Gastroesophageal sphincter (tissue), 4 donors: ENCODE results near the gene COQ7. TPM values are rescaled to one million over a fixed set of nuclear protein-coding genes. Genes with fewer than 3 reads are reported as not detected.

Experiments
- ATAC-seq: fragments of 150-250 bp; one replicate; pipeline ENCODE4 v1.9.1; 2016; ENCODE audit warnings: mild to moderate bottlenecking, moderate library complexity
- H3K27ac ChIP-seq, 4 donors: fragments of 200-600 bp; sonication (generic) in 3 of 4; 1 replicate in 3 of 4; 2 replicates in 1 of 4; pipeline ENCODE4 v1.5.1; 2016 to 2019
- H3K27me3 ChIP-seq: fragments of 200-600 bp; sonication (generic); one replicate; pipeline ENCODE4 v1.5.1; 2019
- H3K36me3 ChIP-seq, 2 donors: fragments of 200-600 bp; sonication (generic); one replicate each; pipeline ENCODE4 v1.5.1; 2019; ENCODE audit warnings: control low read depth in 1 of 2
- H3K4me1 ChIP-seq, 3 donors: fragments of 200-600 bp; sonication (generic); 1 replicate in 2 of 3; 2 replicates in 1 of 3; pipeline ENCODE4 v1.5.1; 2016 to 2019; ENCODE audit warnings: control low read depth in 2 of 3
- H3K4me3 ChIP-seq, 2 donors: fragments of 200-600 bp; sonication (generic); one replicate each; pipeline ENCODE4 v1.5.1; 2019; ENCODE audit warnings: mild to moderate bottlenecking in 1 of 2, moderate library complexity in 1 of 2
- H3K9me3 ChIP-seq, 3 donors: fragments of 200-600 bp; sonication (generic); one replicate each; pipeline ENCODE4 v1.5.1; 2017 to 2019; ENCODE audit warnings: control low read depth in 2 of 3
- CTCF ChIP-seq, 4 experiments: fragments of 200-600 bp in 2 of 4; fragments of 450-650 bp in 2 of 4; sonication (generic) in 1 of 4; IDR thresholded peaks; one replicate each; pipeline ENCODE4 v1.5.1; 2017 to 2019; ENCODE audit warnings: antibody characterized with exemption in 4 of 4, mild to moderate bottlenecking in 2 of 4, moderate library complexity in 2 of 4
- EP300 ChIP-seq: sonication (generic); formaldehyde crosslinking; IDR thresholded peaks from one replicate; pipeline ENCODE4 v1.6.1; 2017; ENCODE audit warnings: antibody characterized with exemption, mild to moderate bottlenecking
- POLR2A ChIP-seq, 2 donors: fragments of 450-650 bp; IDR thresholded peaks; one replicate each; pipeline ENCODE4 v1.6.1; 2017; ENCODE audit warnings: antibody characterized with exemption in 2 of 2, mild to moderate bottlenecking in 2 of 2, moderate library complexity in 1 of 2
- POLR2AphosphoS5 ChIP-seq: sonication (generic); formaldehyde crosslinking; IDR thresholded peaks from one replicate; pipeline ENCODE4 v1.6.1; 2017; ENCODE audit warnings: antibody characterized with exemption
- WGBS, 2 donors: methylation state at CpG; one replicate each; pipeline ENCODE4 v1.1.5; 2018; ENCODE audit warnings: low coverage in 1 of 2; 5-methylcytosine and 5-hydroxymethylcytosine counted together
- total RNA-seq, 4 donors: library from RNA; depleted of rRNA; stranded (reverse); fragments of >200 nt; gene quantifications; one replicate each; pipeline ENCODE4 v1.1.0, GENCODE V29; 2016

COQ7 gene
- total RNA-seq, 4 donors from 2014 or later, result 28.9 to 37.8 (median 34.3) TPM

GRCh38 chr16:19095654-19096053 lies 28.2 kb downstream of the COQ7 start:
- no peak overlapping the region for H3K27ac ChIP-seq
- no peaks in the 10 kb centered on the region for H3K36me3 ChIP-seq
- ATAC-seq, result no peak
- no peaks in the 10 kb centered on the region for H3K4me1 ChIP-seq
- H3K9me3 ChIP-seq, result peaks cover 0 to 7% (median 0%) of the 10 kb centered on the region in 3 donors
- TF ChIP-seq POLR2AphosphoS5 (no peak), CTCF (IDR thresholded peaks at IDR 0.05) (no peak), EP300 (no peak), POLR2A (IDR thresholded peaks at IDR 0.05) (no peak)
- no peaks in the 10 kb centered on the region for H3K27me3 ChIP-seq
- H3K4me3 ChIP-seq, result no peak overlapping the region
- 61 to 74% methylated on average over 4 to 5 of the region's 5 CpGs for WGBS, 2 donors

GRCh38 chr16:19098173-19098572 lies 30.8 kb downstream of the COQ7 start:
- Histone ChIP-seq H3K27ac (no peak overlapping the region), H3K27me3 (no peaks in the 10 kb centered on the region), H3K9me3 (peaks cover 0 to 7% (median 0%) of the 10 kb centered on the region in 3 donors), H3K4me3 (no peak overlapping the region), H3K36me3 (no peaks in the 10 kb centered on the region), H3K4me1 (no peaks in the 10 kb centered on the region)
- no peak for ATAC-seq
- 100% methylated on average over 1 of the region's 1 CpG; no CpG with 5 or more reads in 1 of the 2 donors for WGBS, 2 donors
- TF ChIP-seq POLR2AphosphoS5, result no peak
- no peak for TF ChIP-seq CTCF (IDR thresholded peaks at IDR 0.05)
- TF ChIP-seq POLR2A (IDR thresholded peaks at IDR 0.05), result no peak
- TF ChIP-seq EP300, result no peak

GRCh38 chr16:19102187-19102872 lies 34.9 kb downstream of the COQ7 start:
- H3K36me3 ChIP-seq, result no peaks in the 10 kb centered on the region
- no peak for ATAC-seq
- no peak overlapping the region for H3K4me3 ChIP-seq
- 40 to 44% methylated on average over 9 to 12 of the region's 16 CpGs for WGBS, 2 donors
- no peak for TF ChIP-seq CTCF (IDR thresholded peaks at IDR 0.05)
- TF ChIP-seq POLR2A (IDR thresholded peaks at IDR 0.05), result no peak
- no peaks in the 10 kb centered on the region for H3K27me3 ChIP-seq
- H3K4me1 ChIP-seq, result no peaks in the 10 kb centered on the region
- peaks cover 0 to 7% (median 0%) of the 10 kb centered on the region in 3 donors for H3K9me3 ChIP-seq
- H3K27ac ChIP-seq, result no peak overlapping the region

GRCh38 chr16:19104607-19105006 lies 37.2 kb downstream of the COQ7 start:
- H3K4me3 ChIP-seq, result no peak overlapping the region
- ATAC-seq, result no peak
- TF ChIP-seq POLR2AphosphoS5 (no peak), POLR2A (IDR thresholded peaks at IDR 0.05) (no peak), CTCF (IDR thresholded peaks at IDR 0.05) (no peak), EP300 (no peak)
- H3K4me1 ChIP-seq, result no peaks in the 10 kb centered on the region
- H3K36me3 ChIP-seq, result no peaks in the 10 kb centered on the region
- no peak overlapping the region for H3K27ac ChIP-seq
- 47 to 50% methylated on average over 2 of the region's 5 CpGs for WGBS, 2 donors
- peaks cover 0 to 7% (median 0%) of the 10 kb centered on the region in 3 donors for H3K9me3 ChIP-seq
- H3K27me3 ChIP-seq, result no peaks in the 10 kb centered on the region

- Histone ChIP-seq H3K36me3 (no peaks in the 10 kb centered on the region), H3K27ac (no peak overlapping the region), H3K27me3 (no peaks in the 10 kb centered on the region), H3K9me3 (peaks cover 0 to 3% (median 0%) of the 10 kb centered on the region in 3 donors), H3K4me3 (no peak overlapping the region), H3K4me1 (no peaks in the 10 kb centered on the region)
- no peak for TF ChIP-seq POLR2A (IDR thresholded peaks at IDR 0.05)
- no peak for ATAC-seq
- WGBS, 2 donors, result 71 to 76% methylated on average over 3 to 5 of the region's 6 CpGs
Measured at GRCh38 chr16:19105131-19105530, 37.7 kb downstream of the COQ7 start.
